HepG2 (cell line): ENCODE data around the gene SLC35B1. TPM values are rescaled to one million over a fixed set of nuclear protein-coding genes. Genes with fewer than 3 reads are reported as not detected.

Experiments used
- DRAP1 ChIP-seq: IDR thresholded peaks from 2 replicates; pipeline ENCODE4 v1.6.1; 2016; ENCODE audit warnings: missing genetic modification reagents, missing compliant biosample characterization
- ZNF18 ChIP-seq: sonication (generic); formaldehyde crosslinking; IDR thresholded peaks from 2 replicates; pipeline ENCODE4 v1.8.0; 2022; ENCODE audit warnings: mild to moderate bottlenecking, missing genetic modification reagents; ENCODE audit not compliant: insufficient replicate concordance
- polyA plus RNA-seq, 8 experiments: library from polyadenylated mRNA; depleted of rRNA in 3 of 8; stranded (reverse) in 7 of 8; unstranded in 1 of 8; fragments of >200 nt; fragmentation: Illumina TruSeq in 4 of 8; extraction: Trizol in 4 of 8; gene quantifications; 2 replicates each; pipeline versions ENCODE4 v1.2.1 to v1.2.3, GENCODE V29; 2011 to 2016; ENCODE audit warnings: low read depth in 4 of 8, missing spikeins in 1 of 8, mixed read lengths in 1 of 8; ENCODE audit not compliant: insufficient read depth in 1 of 8
- total RNA-seq, 5 experiments: library from RNA; depleted of rRNA; stranded (reverse); fragments of >200 nt; fragmentation: Illumina TruSeq; extraction: Trizol; gene quantifications; 2 replicates each; pipeline ENCODE4 v1.2.3, GENCODE V29; 2016; ENCODE audit warnings: low read depth in 1 of 5
- TF ChIP-seq, protein P1 (sequence below): sonication (generic); formaldehyde crosslinking; IDR thresholded peaks from 2 replicates; pipeline ENCODE4 v1.4.0; 2020; ENCODE audit warnings: missing genetic modification reagents, borderline replicate concordance

SLC35B1 gene
- total and polyA plus RNA-seq, 2 of the 13 experiments (the other 11 are each of a cell fraction or from before 2014, with no cell fraction given): 99.6 to 113 TPM

- no peak for TF ChIP-seq ZNF18 (CRISPR knock-in tag)
- 0 out of 2 replicates have a peak, but pooled peaks have one; percentile 68 for TF ChIP-seq DRAP1 (CRISPR knock-in tag)
- TF ChIP-seq, protein P1, sequence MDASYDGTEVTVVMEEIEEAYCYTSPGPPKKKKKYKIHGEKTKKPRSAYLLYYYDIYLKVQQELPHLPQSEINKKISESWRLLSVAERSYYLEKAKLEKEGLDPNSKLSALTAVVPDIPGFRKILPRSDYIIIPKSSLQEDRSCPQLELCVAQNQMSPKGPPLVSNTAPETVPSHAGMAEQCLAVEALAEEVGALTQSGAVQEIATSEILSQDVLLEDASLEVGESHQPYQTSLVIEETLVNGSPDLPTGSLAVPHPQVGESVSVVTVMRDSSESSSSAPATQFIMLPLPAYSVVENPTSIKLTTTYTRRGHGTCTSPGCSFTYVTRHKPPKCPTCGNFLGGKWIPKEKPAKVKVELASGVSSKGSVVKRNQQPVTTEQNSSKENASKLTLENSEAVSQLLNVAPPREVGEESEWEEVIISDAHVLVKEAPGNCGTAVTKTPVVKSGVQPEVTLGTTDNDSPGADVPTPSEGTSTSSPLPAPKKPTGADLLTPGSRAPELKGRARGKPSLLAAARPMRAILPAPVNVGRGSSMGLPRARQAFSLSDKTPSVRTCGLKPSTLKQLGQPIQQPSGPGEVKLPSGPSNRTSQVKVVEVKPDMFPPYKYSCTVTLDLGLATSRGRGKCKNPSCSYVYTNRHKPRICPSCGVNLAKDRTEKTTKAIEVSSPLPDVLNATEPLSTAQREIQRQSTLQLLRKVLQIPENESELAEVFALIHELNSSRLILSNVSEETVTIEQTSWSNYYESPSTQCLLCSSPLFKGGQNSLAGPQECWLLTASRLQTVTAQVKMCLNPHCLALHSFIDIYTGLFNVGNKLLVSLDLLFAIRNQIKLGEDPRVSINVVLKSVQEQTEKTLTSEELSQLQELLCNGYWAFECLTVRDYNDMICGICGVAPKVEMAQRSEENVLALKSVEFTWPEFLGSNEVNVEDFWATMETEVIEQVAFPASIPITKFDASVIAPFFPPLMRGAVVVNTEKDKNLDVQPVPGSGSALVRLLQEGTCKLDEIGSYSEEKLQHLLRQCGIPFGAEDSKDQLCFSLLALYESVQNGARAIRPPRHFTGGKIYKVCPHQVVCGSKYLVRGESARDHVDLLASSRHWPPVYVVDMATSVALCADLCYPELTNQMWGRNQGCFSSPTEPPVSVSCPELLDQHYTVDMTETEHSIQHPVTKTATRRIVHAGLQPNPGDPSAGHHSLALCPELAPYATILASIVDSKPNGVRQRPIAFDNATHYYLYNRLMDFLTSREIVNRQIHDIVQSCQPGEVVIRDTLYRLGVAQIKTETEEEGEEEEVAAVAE: no peak
These were observed at the start of gene SLC35B1 (continued) for GRCh38 chr17:49707608-49708514.
